Duodenal mucosa (tissue), 2 donors: ENCODE results near the gene PEX11A.

Experiments
- H3K27ac ChIP-seq: one replicate; pipeline ENCODE4 v1.7.0; 2013; ENCODE audit warnings: low read depth, low read length
- H3K27me3 ChIP-seq, 2 donors: one replicate each; pipeline ENCODE4 v1.7.0; 2013; ENCODE audit warnings: low read length in 2 of 2, control low read depth in 1 of 2; ENCODE audit not compliant: insufficient read depth in 2 of 2, control insufficient read depth in 1 of 2
- H3K36me3 ChIP-seq, 2 donors: one replicate each; pipeline ENCODE4 v1.7.0; 2013; ENCODE audit warnings: low read length in 2 of 2, control low read depth in 1 of 2; ENCODE audit not compliant: insufficient read depth in 2 of 2, control insufficient read depth in 1 of 2
- H3K4me1 ChIP-seq, 2 donors: one replicate each; pipeline ENCODE4 v1.7.0; 2013; ENCODE audit warnings: low read length in 2 of 2, control low read depth in 1 of 2; ENCODE audit not compliant: insufficient read depth in 2 of 2, control insufficient read depth in 1 of 2
- H3K4me3 ChIP-seq, 2 donors: one replicate each; pipeline ENCODE4 v1.7.0; 2013; ENCODE audit warnings: low read length in 2 of 2, low read depth in 1 of 2
- H3K9ac ChIP-seq, 2 donors: one replicate each; pipeline ENCODE4 v1.7.0; 2013; ENCODE audit warnings: low read length in 2 of 2, low read depth in 1 of 2
- H3K9me3 ChIP-seq, 2 donors: one replicate each; pipeline ENCODE4 v1.7.0; 2013; ENCODE audit warnings: low read length in 2 of 2, control low read depth in 1 of 2; ENCODE audit not compliant: control insufficient read depth in 1 of 2

The PEX11A gene

GRCh38 chr15:89667706-89667960 lies 22.9 kb downstream of the PEX11A start:
- H3K27me3 ChIP-seq = peaks cover 0 to 4% of the 10 kb centered on the region in 2 donors
- no peaks in the 10 kb centered on the region for H3K36me3 ChIP-seq
- H3K4me3 ChIP-seq = no peak overlapping the region
- H3K27ac ChIP-seq = no peak overlapping the region
- H3K9ac ChIP-seq = no peak overlapping the region
- no peaks in the 10 kb centered on the region for H3K9me3 ChIP-seq
- H3K4me1 ChIP-seq = peaks cover 4 to 7% of the 10 kb centered on the region in 2 donors

- no peak overlapping the region for H3K27ac ChIP-seq
- no peaks in the 10 kb centered on the region for H3K36me3 ChIP-seq
- no peaks in the 10 kb centered on the region for H3K9me3 ChIP-seq
- H3K9ac ChIP-seq = no peak overlapping the region
- peaks cover 4 to 8% of the 10 kb centered on the region in 2 donors for H3K4me1 ChIP-seq
- H3K4me3 ChIP-seq = no peak overlapping the region
- peaks cover 0 to 4% of the 10 kb centered on the region in 2 donors for H3K27me3 ChIP-seq
Observed at GRCh38 chr15:89666858-89667705, 23.5 kb downstream of the PEX11A start.

- peak overlapping the region; percentile 34 to 50 for H3K4me3 ChIP-seq
- peak overlapping the region in 1 of 2 donors; percentile 25 for H3K9ac ChIP-seq
- peaks cover 4 to 8% of the 10 kb centered on the region in 2 donors for H3K4me1 ChIP-seq
- no peak overlapping the region for H3K27ac ChIP-seq
- H3K9me3 ChIP-seq = no peaks in the 10 kb centered on the region
- peaks cover 0 to 4% of the 10 kb centered on the region in 2 donors for H3K27me3 ChIP-seq
- no peaks in the 10 kb centered on the region for H3K36me3 ChIP-seq
Observed at GRCh38 chr15:89666184-89666857, 24.2 kb downstream of the PEX11A start.

GRCh38 chr15:89665449-89666181 lies 24.9 kb downstream of the PEX11A start:
- H3K9ac ChIP-seq = peak overlapping the region in 1 of 2 donors; percentile 25

GRCh38 chr15:89664441-89665350 lies 25.9 kb downstream of the PEX11A start:
- H3K9ac ChIP-seq = peak overlapping the region in 1 of 2 donors; percentile 15
- no peaks in the 10 kb centered on the region for H3K9me3 ChIP-seq
- H3K4me1 ChIP-seq = peaks cover 4 to 8% of the 10 kb centered on the region in 2 donors
- H3K27me3 ChIP-seq = peaks cover 0 to 4% of the 10 kb centered on the region in 2 donors
- no peak overlapping the region for H3K27ac ChIP-seq
- H3K36me3 ChIP-seq = no peaks in the 10 kb centered on the region
- peak overlapping the region; percentile 43 to 50 for H3K4me3 ChIP-seq

More at GRCh38 chr15:89665449-89666181, 24.9 kb downstream of the PEX11A start:
- Histone ChIP-seq H3K4me3 (peak overlapping the region; percentile 43 to 50), H3K9me3 (no peaks in the 10 kb centered on the region), H3K27me3 (peaks cover 0 to 4% of the 10 kb centered on the region in 2 donors), H3K27ac (no peak overlapping the region), H3K36me3 (no peaks in the 10 kb centered on the region), H3K4me1 (peaks cover 4 to 8% of the 10 kb centered on the region in 2 donors)

- Histone ChIP-seq H3K9ac (no peak overlapping the region), H3K4me1 (peaks cover 4 to 8% of the 10 kb centered on the region in 2 donors), H3K36me3 (no peaks in the 10 kb centered on the region), H3K9me3 (no peaks in the 10 kb centered on the region), H3K27ac (no peak overlapping the region), H3K4me3 (peak overlapping the region in 1 of 2 donors; percentile 21), H3K27me3 (peaks cover 0 to 4% of the 10 kb centered on the region in 2 donors)
Observed at GRCh38 chr15:89662893-89663626, 27.5 kb downstream of the PEX11A start.

GRCh38 chr15:89660556-89660955 lies 30.0 kb downstream of the PEX11A start:
- H3K4me1 ChIP-seq = peaks cover 4 to 8% of the 10 kb centered on the region in 2 donors
- H3K4me3 ChIP-seq = no peak overlapping the region
- no peak overlapping the region for H3K27ac ChIP-seq

GRCh38 chr15:89659295-89659694 lies 31.3 kb downstream of the PEX11A start:
- H3K36me3 ChIP-seq = no peaks in the 10 kb centered on the region
- H3K4me1 ChIP-seq = peaks cover 0 to 8% of the 10 kb centered on the region in 2 donors
- H3K27me3 ChIP-seq = peaks cover 10 to 24% of the 10 kb centered on the region in 2 donors
- H3K27ac ChIP-seq = no peak overlapping the region
- no peak overlapping the region for H3K4me3 ChIP-seq
- H3K9ac ChIP-seq = no peak overlapping the region
- H3K9me3 ChIP-seq = no peaks in the 10 kb centered on the region

More at GRCh38 chr15:89660556-89660955, 30.0 kb downstream of the PEX11A start:
- Histone ChIP-seq H3K27me3 (peaks cover 0 to 15% of the 10 kb centered on the region in 2 donors), H3K9me3 (no peaks in the 10 kb centered on the region), H3K9ac (no peak overlapping the region), H3K36me3 (no peaks in the 10 kb centered on the region)

GRCh38 chr15:89657686-89658200 lies 32.8 kb downstream of the PEX11A start:
- H3K27ac ChIP-seq = no peak overlapping the region
- no peaks in the 10 kb centered on the region for H3K9me3 ChIP-seq
- peaks cover 11 to 25% of the 10 kb centered on the region in 2 donors for H3K27me3 ChIP-seq
- H3K36me3 ChIP-seq = no peaks in the 10 kb centered on the region
- H3K9ac ChIP-seq = no peak overlapping the region
- H3K4me1 ChIP-seq = peaks cover 0 to 9% of the 10 kb centered on the region in 2 donors
- no peak overlapping the region for H3K4me3 ChIP-seq
